SK-N-MC (cell line): ENCODE results near the gene NTN5.

ENCODE experiments used
- EZH2 ChIP-seq: fragments of 200-600 bp; sonication (generic); IDR thresholded peaks from one replicate; pipeline ENCODE4 v1.6.1; 2017; ENCODE audit warnings: antibody characterized with exemption
- POLR2AphosphoS5 ChIP-seq: IDR thresholded peaks from 2 replicates; pipeline ENCODE4 v1.6.1; 2012; ENCODE audit warnings: mild to moderate bottlenecking, low read depth, low read length, borderline replicate concordance

GRCh38 chr19:48720251-48720612, 47.4 kb upstream of the NTN5 start:
- TF ChIP-seq POLR2AphosphoS5 (no peak), EZH2 (no peak)
